ENCODE data around the gene TANC1. TPM values are rescaled to one million over a fixed set of nuclear protein-coding genes. Genes with fewer than 3 reads are reported as not detected.

The TANC1 gene
- total RNA-seq, 1 donor from 2014 or later = 30.3 TPM

GRCh38 chr2:159156834-159157233 is 188.4 kb downstream of the TANC1 start:
- DNase-seq (ENCODE audit: low spot score) = no peak

DNA sequence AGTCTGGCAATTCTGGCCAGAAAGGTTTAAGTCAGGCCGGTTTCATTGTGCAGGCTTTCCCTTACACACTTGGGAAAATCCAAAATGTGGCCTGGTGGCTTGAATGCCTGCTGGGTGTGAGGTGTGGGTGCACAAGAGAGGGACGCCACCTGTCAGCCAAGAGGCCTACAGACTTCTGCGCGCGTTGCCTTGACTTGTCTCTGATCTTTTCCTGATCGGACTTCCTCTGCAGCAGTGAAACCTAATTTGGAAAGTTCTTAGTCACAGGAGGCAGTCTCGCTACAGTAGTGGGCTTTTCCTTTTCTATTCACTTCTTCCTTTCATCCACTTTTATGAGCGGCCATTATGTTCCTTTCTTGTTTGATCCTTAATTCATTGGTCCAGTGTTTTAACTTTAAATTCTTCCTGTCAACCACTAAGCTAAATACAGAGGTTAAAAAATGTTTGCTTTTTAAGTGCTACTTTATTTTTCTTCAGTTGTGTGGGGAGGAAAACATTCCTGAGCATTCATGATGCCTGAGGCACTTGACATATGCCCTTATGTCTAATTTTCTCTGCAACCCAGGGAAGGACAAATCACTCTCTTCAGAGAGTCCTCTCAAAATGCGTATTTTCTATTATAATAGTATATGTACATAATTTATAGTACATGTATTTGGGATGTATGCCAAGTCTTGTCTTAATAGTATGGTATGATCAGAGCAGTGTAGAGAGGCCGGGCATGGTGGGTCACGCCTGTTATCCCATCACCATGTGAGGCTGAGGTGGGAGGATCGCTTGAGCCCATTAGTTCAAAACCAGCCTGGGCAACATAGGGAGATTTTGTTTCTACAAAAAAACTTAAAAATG is 189.1 kb downstream of the TANC1 start:
- peak; percentile 19 for DNase-seq (ENCODE audit: low spot score)

GRCh38 chr2:159160412-159160811 is 192.0 kb downstream of the TANC1 start:
- DNase-seq (ENCODE audit: low spot score) = no peak

- DNase-seq (ENCODE audit: low spot score) = no peak
These were observed 192.5 kb downstream of the TANC1 start for GRCh38 chr2:159160954-159161353.

- no peak for DNase-seq (ENCODE audit: low spot score)
These were observed 195.5 kb downstream of the TANC1 start for GRCh38 chr2:159163930-159164329.

DNA sequence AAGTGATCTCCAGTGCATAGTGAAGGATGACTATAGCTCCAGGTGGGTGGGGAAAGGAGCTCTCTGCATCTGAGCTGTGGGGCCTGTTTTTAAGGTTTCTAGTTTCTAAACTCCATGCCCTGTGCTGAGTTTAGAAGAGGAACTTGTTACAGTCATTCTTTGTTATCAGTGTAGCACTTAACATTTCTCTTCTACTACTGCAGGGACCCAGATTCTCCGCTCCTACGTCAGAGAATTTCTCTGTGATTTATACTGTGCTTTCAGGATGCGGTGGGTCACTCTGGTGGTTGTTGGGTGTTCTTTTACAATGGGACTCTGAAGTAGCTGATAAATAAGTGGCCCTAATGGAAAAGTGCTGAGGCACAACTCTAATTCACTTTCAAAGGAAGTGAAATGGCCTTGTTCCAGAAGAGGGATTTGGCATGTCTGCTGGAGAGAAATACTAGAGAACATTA is 196.0 kb downstream of the TANC1 start:
- DNase-seq (ENCODE audit: low spot score) = peak; percentile 75

GRCh38 chr2:159165048-159165447 is 196.6 kb downstream of the TANC1 start:
- peak; percentile 37 for DNase-seq (ENCODE audit: low spot score)

DNA sequence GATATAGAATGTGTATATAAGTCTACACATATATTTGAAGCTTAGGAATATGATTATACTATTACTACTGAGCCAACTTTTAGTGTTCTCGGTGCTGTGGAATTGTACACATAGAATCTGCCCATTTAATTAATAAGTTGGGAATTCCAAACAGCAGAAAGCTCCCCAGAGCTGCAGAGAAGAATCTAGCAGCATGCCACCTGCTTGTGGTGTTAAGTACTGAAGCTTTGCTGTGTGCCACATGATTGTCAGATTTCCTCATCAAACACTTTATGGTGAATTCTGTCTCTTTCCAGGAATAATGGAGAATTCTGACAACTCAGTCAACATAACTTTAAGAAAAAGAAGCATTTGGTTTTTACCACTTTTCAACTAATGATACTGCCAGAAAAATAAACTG is 200.3 kb downstream of the TANC1 start:
- DNase-seq (ENCODE audit: low spot score) = no peak

GRCh38 chr2:159169187-159169586 is 200.7 kb downstream of the TANC1 start:
- DNase-seq (ENCODE audit: low spot score) = no peak

- DNase-seq (ENCODE audit: low spot score) = no peak
These were observed 204.0 kb downstream of the TANC1 start for GRCh38 chr2:159172403-159172802.

DNA sequence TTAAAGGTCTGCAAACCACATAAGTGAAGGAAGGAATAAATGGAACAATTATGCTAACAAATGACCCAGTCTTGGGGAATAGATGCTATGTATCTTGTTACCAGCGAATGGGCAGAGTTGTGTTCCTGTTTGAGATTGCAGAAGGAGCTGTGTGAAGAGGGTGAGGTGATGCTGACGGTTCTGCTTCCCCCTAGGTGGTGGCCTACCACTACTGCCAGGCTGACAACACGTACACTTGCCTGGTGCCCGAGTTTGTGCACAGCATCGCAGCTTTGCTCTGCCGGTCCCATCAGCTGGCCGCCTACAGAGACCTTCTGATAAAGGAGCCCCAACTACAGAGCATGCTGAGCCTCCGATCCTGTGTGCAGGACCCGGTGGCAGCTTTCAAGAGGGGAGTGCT is 206.3 kb downstream of the TANC1 start:
- DNase-seq (ENCODE audit: low spot score) = no peak

DNA sequence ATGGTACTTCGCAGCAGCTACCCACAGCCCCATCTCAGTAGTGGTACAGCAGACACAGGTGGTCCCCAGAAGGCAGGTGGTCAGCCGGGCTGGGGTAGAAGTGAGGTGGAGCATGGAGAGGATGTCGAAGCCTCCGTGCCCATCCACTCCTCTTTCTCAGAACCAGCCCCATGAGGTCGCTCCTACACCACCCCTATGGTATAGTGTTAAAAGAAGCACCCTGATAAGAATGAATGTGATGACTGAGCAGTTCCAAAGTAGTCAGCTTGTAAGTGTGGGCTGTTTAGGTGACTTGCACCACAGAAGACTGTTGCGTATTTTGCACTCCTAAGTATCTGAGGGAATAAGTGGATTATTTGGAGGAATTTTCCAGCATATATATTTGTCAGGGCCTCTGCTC is 206.7 kb downstream of the TANC1 start:
- DNase-seq (ENCODE audit: low spot score) = no peak

- no peak for DNase-seq (ENCODE audit: low spot score)
These were observed 207.5 kb downstream of the TANC1 start for GRCh38 chr2:159175927-159176326.

DNA sequence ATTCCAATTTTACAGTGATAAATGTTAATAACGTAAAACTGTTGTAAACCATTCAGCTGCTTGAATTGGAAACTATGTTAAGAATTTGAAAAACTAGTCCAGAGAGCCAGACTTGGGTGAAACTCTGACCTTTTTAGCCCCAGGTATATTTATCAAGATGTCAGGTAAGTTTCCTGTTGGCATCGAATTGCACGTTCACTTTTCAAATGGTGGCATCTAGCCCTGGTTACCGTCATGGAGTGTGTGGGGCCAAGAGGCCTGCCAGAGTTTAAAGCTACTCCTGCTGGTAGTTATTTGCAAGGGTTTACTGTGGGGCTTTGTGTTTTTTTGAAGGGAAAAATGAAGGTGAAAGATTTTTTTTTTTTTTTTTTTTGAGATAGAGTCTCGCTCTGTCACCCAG is 208.1 kb downstream of the TANC1 start:
- no peak for DNase-seq (ENCODE audit: low spot score)

DNA sequence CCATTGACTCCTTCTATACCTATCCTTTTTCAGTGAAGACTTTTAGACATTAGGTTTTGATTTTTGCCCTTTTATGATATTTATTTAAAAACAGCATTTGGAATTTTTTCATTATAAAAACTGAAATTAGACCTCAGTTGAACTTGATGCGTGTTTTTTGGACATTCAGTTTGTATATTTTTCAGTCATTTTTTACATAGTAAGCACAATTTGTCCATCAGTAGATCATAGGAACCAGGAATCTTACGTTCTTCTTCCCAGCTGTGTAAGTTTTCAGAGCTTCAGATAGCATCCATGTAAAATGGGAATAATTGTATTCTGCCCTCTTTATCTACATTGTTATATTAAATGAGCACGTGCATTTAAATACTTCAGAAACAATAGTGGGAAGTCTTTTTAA is 208.9 kb downstream of the TANC1 start:
- no peak for DNase-seq (ENCODE audit: low spot score)

DNA sequence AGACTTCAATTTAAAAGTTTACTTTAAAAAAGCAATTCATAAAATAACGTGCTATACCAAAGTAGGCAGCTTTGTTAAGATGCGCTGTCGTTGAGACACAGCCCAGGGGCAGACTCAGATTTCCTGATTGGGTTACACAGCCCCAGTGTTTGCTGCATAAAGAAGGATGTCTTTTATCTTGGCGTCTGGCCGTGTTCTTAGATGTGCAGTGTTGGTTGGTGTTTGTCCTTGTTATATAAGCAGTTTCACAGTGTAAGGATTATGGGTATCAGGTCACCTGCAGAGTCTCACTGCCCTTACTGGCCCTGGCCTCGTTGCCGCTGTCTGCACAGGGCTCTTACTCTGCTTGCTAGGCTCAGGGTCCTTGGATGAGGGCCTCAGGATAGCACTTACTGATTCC is 209.5 kb downstream of the TANC1 start:
- DNase-seq (ENCODE audit: low spot score) = no peak

GRCh38 chr2:159179096-159179495 is 210.7 kb downstream of the TANC1 start:
- no peak for DNase-seq (ENCODE audit: low spot score)

- no peak for DNase-seq (ENCODE audit: low spot score)
These were observed 211.3 kb downstream of the TANC1 start for GRCh38 chr2:159179696-159180095.

GRCh38 chr2:159183346-159183745 is 214.9 kb downstream of the TANC1 start:
- DNase-seq (ENCODE audit: low spot score) = no peak

GRCh38 chr2:159185401-159186130 is 217.1 kb downstream of the TANC1 start:
- DNase-seq (ENCODE audit: low spot score) = no peak

DNA sequence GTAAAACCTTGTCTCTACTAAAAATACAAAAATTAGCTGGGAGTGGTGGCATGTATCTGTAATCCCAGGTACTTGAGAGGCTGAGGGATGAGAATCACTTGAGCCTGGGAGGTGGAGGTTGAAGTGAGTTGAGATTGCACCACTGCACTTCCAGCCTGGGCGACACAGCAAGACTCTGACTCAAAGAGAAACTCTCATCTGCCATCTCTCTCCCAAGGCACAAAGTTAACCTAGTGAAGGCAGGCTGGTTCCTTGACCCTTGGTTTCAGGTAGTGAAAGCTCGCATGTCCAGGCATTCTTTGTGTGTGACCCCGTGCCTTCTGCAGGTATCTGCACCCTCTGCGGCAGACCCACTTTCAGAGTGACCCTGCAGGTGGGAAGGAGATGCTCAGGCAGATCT is 218.0 kb downstream of the TANC1 start:
- DNase-seq (ENCODE audit: low spot score) = no peak

- no peak for DNase-seq (ENCODE audit: low spot score)
These were observed 218.7 kb downstream of the TANC1 start for GRCh38 chr2:159187106-159187505.

DNA sequence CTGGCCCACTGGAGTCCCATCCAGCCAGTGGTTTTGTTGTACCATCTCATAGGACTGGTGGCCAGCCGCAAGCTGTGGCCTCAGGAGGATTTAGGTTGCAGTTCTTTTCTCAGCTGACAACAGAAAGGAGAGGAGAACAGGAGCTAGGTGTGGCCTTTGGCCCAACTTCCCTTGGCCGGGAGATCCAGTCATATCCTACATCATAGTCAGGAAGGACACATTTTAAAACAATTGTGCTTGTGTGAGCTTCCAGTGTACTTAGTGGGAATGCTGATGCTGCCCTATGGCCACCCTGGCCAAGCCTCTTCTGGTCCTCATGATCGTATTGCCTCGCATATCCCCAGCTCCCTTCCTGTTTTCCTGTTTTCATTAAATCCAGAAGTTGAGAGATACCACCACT is 220.0 kb downstream of the TANC1 start:
- DNase-seq (ENCODE audit: low spot score) = no peak

Measured in umbilical cord (tissue), 2 donors.